HEK293 (cell line): ENCODE data around the gene SGMS1.
"Not testable (repeated sequence)": the region's sequence is repeated elsewhere in the genome, so short reads cannot be mapped to it uniquely, and the experiment has no call there.

Experiments used
- CTCF ChIA-PET: fragments of 350-600 bp; formaldehyde crosslinking; extraction: SDS; loops from one replicate; lab custom pipeline; 2021; ENCODE audit warnings: antibody characterized with exemption; lab: Yijun Ruan, JAX
- POLR2A ChIA-PET: fragments of 300-600 bp; formaldehyde crosslinking; extraction: SDS; loops from one replicate; lab custom pipeline; 2020; ENCODE audit warnings: antibody characterized with exemption, inconsistent platforms; lab: Yijun Ruan, JAX
- H3K27ac ChIP-seq: fragments of 200-500 bp; sonication (Bioruptor generic); 2 replicates; pipeline ENCODE4 v1.5.1; 2014; ENCODE audit warnings: low read depth, low read length, control low read depth, inconsistent platforms; ENCODE audit errors: extremely low read depth
- H3K36me3 ChIP-seq, 2 experiments: fragments of 200-500 bp in 1 of 2; sonication (Bioruptor generic) in 1 of 2; 1 replicate in 1 of 2; 2 replicates in 1 of 2; pipeline ENCODE4 v1.5.1; 2014 to 2017; ENCODE audit warnings: inconsistent platforms in 2 of 2, low read length in 2 of 2; ENCODE audit not compliant: control insufficient read depth in 2 of 2, insufficient read depth in 1 of 2
- H3K4me1 ChIP-seq: fragments of 200-500 bp; sonication (Bioruptor generic); 2 replicates; pipeline ENCODE4 v1.5.1; 2014; ENCODE audit warnings: mild to moderate bottlenecking, low read length, inconsistent platforms; ENCODE audit not compliant: control insufficient read depth, insufficient read depth
- H3K4me3 ChIP-seq: 2 replicates; pipeline ENCODE4 v1.5.1; 2011; ENCODE audit warnings: low read depth, mild to moderate bottlenecking, control low read depth, low read length, moderate library complexity
- H3K9me3 ChIP-seq: fragments of 200-500 bp; sonication (Bioruptor generic); 2 replicates; pipeline ENCODE4 v1.5.1; 2014; ENCODE audit warnings: low read depth, low read length, inconsistent platforms; ENCODE audit not compliant: control insufficient read depth, insufficient read depth
- OVOL3 ChIP-seq: fragments of 450-650 bp; formaldehyde crosslinking; IDR thresholded peaks from 2 replicates; pipeline ENCODE4 v1.5.1; 2016; ENCODE audit warnings: missing biosample characterization, missing genetic modification characterization
- ZBTB1 ChIP-seq: fragments of 450-650 bp; formaldehyde crosslinking; IDR thresholded peaks from 2 replicates; pipeline ENCODE4 v1.5.1; 2016; ENCODE audit warnings: missing biosample characterization, missing genetic modification characterization
- ZNF132 ChIP-seq: fragments of 450-650 bp; formaldehyde crosslinking; IDR thresholded peaks from 2 replicates; pipeline ENCODE4 v1.5.1; 2017; ENCODE audit warnings: missing biosample characterization, missing genetic modification characterization, borderline replicate concordance
- ZNF133 ChIP-seq: fragments of 450-650 bp; formaldehyde crosslinking; IDR thresholded peaks from 2 replicates; pipeline ENCODE4 v1.5.1; 2016; ENCODE audit warnings: missing biosample characterization, missing genetic modification characterization
- ZNF266 ChIP-seq: fragments of 450-650 bp; formaldehyde crosslinking; IDR thresholded peaks from 2 replicates; pipeline ENCODE4 v1.5.1; 2016; ENCODE audit warnings: missing biosample characterization, missing genetic modification characterization, low read depth
- ZNF549 ChIP-seq: fragments of 450-650 bp; IDR thresholded peaks from 2 replicates; pipeline ENCODE4 v1.5.1; 2018; ENCODE audit warnings: missing biosample characterization, missing genetic modification characterization, mild to moderate bottlenecking, inconsistent platforms, moderate library complexity
- ZNF561 ChIP-seq: fragments of 450-650 bp; IDR thresholded peaks from 2 replicates; pipeline ENCODE4 v1.5.1; 2018; ENCODE audit warnings: missing biosample characterization, missing genetic modification characterization, borderline replicate concordance
- ZNF596 ChIP-seq: fragments of 450-650 bp; IDR thresholded peaks from 2 replicates; pipeline ENCODE4 v1.5.0; 2018; ENCODE audit warnings: missing biosample characterization, mild to moderate bottlenecking, missing genetic modification characterization, moderate library complexity
- ZNF654 ChIP-seq: fragments of 450-650 bp; formaldehyde crosslinking; IDR thresholded peaks from 2 replicates; pipeline ENCODE4 v1.5.1; 2016; ENCODE audit warnings: low read depth, missing biosample characterization, missing genetic modification characterization
- TF ChIP-seq, protein P1 (sequence below): IDR thresholded peaks from 2 replicates; pipeline ENCODE4 v1.6.1; 2011; ENCODE audit warnings: mild to moderate bottlenecking, low read depth, low read length, borderline replicate concordance
- TF ChIP-seq, protein P2 (sequence below): fragments of 450-650 bp; formaldehyde crosslinking; IDR thresholded peaks from 2 replicates; pipeline ENCODE4 v1.5.1; 2017; ENCODE audit warnings: missing biosample characterization, missing genetic modification characterization
- TF ChIP-seq, protein P3 (sequence below): fragments of 450-650 bp; IDR thresholded peaks from 2 replicates; pipeline ENCODE4 v1.5.1; 2018; ENCODE audit warnings: missing biosample characterization, missing genetic modification characterization

The SGMS1 gene

DNA sequence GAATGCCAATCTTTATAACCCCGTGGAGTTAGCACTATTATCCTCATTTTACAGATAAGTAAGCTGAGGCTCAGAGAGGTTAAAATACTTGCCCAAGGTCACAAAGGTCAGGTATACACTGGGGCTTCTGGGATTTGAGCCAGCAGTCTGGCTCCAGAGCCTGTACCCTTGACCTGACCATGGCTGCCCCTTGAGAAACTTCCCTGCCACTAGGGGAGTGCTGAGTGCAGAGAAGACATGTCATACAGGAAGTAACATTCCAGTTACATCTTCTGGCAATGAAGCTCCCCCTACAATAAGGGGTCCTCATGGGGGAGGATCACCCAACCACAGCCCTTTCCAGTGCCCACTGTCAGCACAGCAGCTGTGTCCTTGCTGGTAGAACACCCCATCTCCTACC lies 43.6 kb upstream of the SGMS1 start:
- CTCF ChIA-PET, POLR2A ChIA-PET: not testable (repeated sequence)

DNA sequence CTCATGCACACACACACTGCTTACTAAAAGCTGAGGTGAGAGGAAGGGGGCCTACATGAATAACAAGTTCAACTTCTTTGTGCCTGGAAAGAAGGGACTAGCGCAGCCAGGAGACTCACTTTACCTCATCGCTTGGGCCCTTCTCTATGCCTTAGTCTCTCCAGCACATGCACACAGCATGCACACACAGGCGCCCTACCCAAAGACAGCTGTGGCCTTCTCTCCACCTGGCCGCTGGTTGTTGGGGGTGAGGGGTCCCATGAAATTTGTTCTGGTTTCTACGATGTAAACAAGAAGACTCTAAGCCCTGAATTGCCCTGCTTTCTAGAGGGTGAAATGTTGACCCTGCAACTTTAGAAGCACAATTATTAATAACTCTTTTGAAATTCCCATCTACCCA lies 38.7 kb upstream of the SGMS1 start:
- H3K27ac ChIP-seq, H3K9me3 ChIP-seq, POLR2A ChIA-PET, H3K36me3 ChIP-seq, H3K4me3 ChIP-seq, H3K4me1 ChIP-seq, CTCF ChIA-PET: not testable (repeated sequence)

More for the DNA sequence above, 43.6 kb upstream of the SGMS1 start:
- not testable (repeated sequence) for H3K27ac ChIP-seq, H3K36me3 ChIP-seq, H3K9me3 ChIP-seq, H3K4me1 ChIP-seq, H3K4me3 ChIP-seq

DNA sequence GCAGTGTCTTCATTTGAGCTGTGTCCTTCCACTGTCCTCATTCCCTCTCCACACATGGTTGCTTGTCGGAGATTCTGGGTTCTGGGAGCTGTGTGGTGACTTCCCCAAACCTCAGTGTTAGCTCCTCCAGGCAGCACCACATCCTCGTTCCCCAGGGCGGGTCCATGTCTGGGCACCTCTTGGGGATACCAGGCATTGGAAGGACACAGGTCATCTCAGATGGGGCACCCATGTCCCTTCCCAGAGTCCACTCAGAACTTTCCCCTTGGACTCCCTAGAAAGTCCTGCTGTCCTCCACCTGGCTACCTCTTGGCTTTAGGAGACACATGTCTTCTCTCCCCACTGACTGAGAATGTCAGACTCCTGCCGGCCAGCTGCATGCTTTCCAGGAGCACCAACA lies 37.8 kb upstream of the SGMS1 start:
- H3K36me3 ChIP-seq, H3K9me3 ChIP-seq, H3K4me1 ChIP-seq, POLR2A ChIA-PET, H3K4me3 ChIP-seq, H3K27ac ChIP-seq: not testable (repeated sequence)
- CTCF ChIA-PET, result interaction anchor here (0.7 to 1.0 kb wide), 2 partner anchors 104 to 163 kb away, joined by 3 to 4 read pairs; no protein-coding TSS in a partner anchor

DNA sequence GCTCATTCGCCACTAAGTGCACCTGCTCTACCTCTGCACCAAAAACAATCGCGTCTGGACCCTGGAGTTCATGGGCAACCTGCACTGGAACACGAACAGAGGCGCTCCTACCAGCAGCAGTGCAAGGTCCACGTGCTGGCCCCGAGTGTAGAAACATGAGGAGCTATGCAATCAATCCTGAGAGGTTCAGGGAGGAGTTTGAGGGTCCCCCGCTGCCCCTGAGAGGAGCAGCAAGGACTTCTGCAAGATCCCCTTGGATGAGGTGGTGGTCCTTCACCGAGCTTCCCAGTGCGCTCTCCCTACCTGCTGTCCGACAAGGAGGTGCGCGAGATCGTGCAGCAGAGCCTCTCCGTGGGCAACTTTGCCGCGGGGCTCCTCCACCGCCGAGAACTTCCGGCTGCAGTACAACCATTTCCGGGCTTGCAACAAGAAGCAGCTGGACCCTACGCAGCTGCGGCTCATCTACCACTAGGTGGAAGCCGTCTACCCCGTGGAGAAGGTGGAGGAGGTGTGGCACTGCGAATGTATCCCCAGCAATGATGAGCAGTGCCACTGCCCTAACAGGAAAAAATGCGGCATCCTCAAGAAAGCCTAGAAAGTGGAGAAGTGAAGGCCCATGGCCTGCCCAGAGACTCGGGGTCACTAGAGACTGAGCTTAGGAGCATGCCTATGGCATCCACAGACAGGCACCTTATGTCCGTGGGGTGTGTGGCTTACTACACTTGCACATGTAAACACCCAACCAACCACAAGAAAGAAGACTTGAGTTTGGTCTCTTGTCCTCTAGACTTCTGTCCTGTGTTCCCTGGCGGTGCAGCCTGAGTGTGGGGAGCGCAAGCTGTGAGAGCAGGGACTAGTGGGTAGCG lies 36.3 kb upstream of the SGMS1 start:
- H3K36me3 ChIP-seq, H3K27ac ChIP-seq, H3K9me3 ChIP-seq, POLR2A ChIA-PET, H3K4me1 ChIP-seq: not testable (repeated sequence)
- H3K4me3 ChIP-seq, result peak overlapping the region; percentile 28
- CTCF ChIA-PET, result interaction anchor here (0.6 to 1.1 kb wide), 6 partner anchors 8 to 986 kb away, joined by 3 to 4 read pairs (median 3); no protein-coding TSS in a partner anchor

DNA sequence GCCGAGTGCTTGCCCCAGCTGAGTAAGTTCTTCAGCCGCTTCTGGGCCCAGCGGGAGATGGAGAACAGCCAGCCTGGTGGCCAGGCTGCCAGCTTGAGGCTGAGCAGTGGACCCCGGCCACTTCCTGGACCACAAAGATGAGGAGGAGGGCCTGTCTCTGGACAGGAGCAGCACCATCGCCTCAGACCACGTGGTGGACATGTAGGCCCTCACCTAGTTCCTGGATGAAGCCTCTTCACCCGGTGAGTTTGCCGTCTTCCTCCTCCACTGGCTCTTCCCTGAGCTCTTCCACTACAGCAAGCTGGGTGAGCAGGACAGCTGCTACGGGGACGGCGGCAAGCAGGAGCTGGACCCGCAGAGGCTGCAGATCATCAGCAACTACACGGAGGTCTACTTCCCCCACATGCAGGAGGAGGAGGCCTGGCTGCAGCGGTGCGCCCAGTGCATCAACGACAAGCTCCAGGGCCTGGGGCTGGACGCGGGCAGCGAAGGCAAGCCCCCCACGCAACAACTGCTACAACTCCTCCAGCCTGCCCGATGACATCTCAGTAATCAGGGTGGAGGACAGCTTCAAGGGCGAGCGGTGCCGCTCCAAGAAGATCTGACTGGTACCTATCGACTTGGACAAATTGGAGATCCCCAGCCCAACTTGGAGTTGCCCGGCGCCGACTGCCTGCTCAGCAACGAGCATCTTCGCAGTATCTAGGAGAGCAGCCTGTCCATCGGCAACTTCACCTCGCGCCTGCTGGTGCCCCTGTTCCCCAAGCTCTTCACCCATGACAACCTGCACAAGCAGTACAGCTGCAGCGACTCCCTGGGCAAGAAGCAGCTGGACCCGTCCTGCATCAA lies 35.5 kb upstream of the SGMS1 start:
- CTCF ChIA-PET, result interaction anchor here (0.6 to 1.1 kb wide), 3 partner anchors 8 to 106 kb away, joined by 3 to 4 read pairs (median 4); no protein-coding TSS in a partner anchor
- POLR2A ChIA-PET, H3K4me3 ChIP-seq, H3K36me3 ChIP-seq, H3K27ac ChIP-seq, H3K4me1 ChIP-seq, H3K9me3 ChIP-seq: not testable (repeated sequence)

DNA sequence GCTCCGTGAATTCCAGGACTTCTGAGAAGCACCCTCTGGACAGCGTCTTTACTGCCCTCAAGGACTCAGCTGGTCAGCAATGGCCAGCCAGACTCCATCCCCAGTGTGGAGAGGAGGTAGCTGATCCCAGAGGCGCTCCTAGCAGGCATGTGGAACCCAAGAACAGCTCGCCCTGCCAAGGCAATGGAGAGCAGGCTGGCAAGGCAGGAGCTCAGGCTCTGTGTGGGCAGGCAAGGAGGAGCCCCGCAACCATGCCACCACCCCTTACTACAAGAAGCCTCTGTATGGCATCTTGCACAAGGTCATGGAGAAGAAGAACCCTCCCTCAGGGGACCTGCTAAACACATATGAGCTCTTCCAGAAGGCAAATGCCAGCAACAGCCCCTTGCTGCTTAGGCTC lies 34.4 kb upstream of the SGMS1 start:
- ChIA-PET CTCF (no interaction called here), POLR2A (no interaction called here)
- Histone ChIP-seq H3K36me3 (no peaks in the 10 kb centered on the region), H3K4me3 (no peak overlapping the region), H3K9me3 (no peaks in the 10 kb centered on the region), H3K4me1 (no peaks in the 10 kb centered on the region), H3K27ac (no peak overlapping the region)
- TF ChIP-seq ZNF596 (tag by site-specific recombination) (no peak), ZNF654 (tag by site-specific recombination) (no peak), ZNF549 (no peak), ZNF266 (tag by site-specific recombination) (no peak), ZBTB1 (tag by site-specific recombination) (no peak), ZNF132 (no peak), ZNF133 (tag by site-specific recombination) (no peak), ZNF561 (tag by site-specific recombination) (no peak), OVOL3 (tag by site-specific recombination) (no peak)
- TF ChIP-seq, protein P1, sequence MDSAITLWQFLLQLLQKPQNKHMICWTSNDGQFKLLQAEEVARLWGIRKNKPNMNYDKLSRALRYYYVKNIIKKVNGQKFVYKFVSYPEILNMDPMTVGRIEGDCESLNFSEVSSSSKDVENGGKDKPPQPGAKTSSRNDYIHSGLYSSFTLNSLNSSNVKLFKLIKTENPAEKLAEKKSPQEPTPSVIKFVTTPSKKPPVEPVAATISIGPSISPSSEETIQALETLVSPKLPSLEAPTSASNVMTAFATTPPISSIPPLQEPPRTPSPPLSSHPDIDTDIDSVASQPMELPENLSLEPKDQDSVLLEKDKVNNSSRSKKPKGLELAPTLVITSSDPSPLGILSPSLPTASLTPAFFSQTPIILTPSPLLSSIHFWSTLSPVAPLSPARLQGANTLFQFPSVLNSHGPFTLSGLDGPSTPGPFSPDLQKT, result no peak
- TF ChIP-seq, protein P2, sequence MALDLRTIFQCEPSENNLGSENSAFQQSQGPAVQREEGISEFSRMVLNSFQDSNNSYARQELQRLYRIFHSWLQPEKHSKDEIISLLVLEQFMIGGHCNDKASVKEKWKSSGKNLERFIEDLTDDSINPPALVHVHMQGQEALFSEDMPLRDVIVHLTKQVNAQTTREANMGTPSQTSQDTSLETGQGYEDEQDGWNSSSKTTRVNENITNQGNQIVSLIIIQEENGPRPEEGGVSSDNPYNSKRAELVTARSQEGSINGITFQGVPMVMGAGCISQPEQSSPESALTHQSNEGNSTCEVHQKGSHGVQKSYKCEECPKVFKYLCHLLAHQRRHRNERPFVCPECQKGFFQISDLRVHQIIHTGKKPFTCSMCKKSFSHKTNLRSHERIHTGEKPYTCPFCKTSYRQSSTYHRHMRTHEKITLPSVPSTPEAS (tag by site-specific recombination), result no peak
- TF ChIP-seq, protein P3, sequence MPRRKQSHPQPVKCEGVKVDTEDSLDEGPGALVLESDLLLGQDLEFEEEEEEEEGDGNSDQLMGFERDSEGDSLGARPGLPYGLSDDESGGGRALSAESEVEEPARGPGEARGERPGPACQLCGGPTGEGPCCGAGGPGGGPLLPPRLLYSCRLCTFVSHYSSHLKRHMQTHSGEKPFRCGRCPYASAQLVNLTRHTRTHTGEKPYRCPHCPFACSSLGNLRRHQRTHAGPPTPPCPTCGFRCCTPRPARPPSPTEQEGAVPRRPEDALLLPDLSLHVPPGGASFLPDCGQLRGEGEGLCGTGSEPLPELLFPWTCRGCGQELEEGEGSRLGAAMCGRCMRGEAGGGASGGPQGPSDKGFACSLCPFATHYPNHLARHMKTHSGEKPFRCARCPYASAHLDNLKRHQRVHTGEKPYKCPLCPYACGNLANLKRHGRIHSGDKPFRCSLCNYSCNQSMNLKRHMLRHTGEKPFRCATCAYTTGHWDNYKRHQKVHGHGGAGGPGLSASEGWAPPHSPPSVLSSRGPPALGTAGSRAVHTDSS, result no peak
